Mesenchymal stem cell (in vitro differentiated cells and primary cell): ENCODE results near the gene DGKE.

Experiments
- DNase-seq: peaks from one replicate; pipeline ENCODE4 v3.0.0-alpha.2; 2013
- H2AFZ ChIP-seq: one replicate; pipeline ENCODE4 v1.6.1; 2013; ENCODE audit warnings: low read depth, mild to moderate bottlenecking, control low read depth, inconsistent platforms, low read length, moderate library complexity
- H2AK5ac ChIP-seq: 2 replicates; pipeline ENCODE4 v1.6.1; 2013; ENCODE audit warnings: low read length, moderate library complexity, mild to moderate bottlenecking, inconsistent platforms; ENCODE audit not compliant: severe bottlenecking
- H2BK120ac ChIP-seq: one replicate; pipeline ENCODE4 v1.6.1; 2013; ENCODE audit warnings: low read depth, mild to moderate bottlenecking, inconsistent platforms, low read length, moderate library complexity
- H2BK12ac ChIP-seq, 2 experiments: one replicate each; pipeline ENCODE4 v1.6.1; 2013; ENCODE audit warnings: inconsistent platforms in 2 of 2, low read length in 2 of 2, mild to moderate bottlenecking in 2 of 2, moderate library complexity in 2 of 2, control low read depth in 1 of 2
- H2BK15ac ChIP-seq: one replicate; pipeline ENCODE4 v1.6.1; 2013; ENCODE audit warnings: mild to moderate bottlenecking, low read depth, inconsistent platforms; ENCODE audit not compliant: poor library complexity, severe bottlenecking
- H2BK5ac ChIP-seq: 2 replicates; pipeline ENCODE4 v1.6.1; 2013; ENCODE audit warnings: low read depth, mild to moderate bottlenecking, low read length, control low read depth, inconsistent platforms; ENCODE audit not compliant: poor library complexity, severe bottlenecking
- H3K14ac ChIP-seq, 2 experiments: one replicate each; pipeline ENCODE4 v1.6.1; 2013; ENCODE audit warnings: inconsistent platforms in 2 of 2, low read length in 2 of 2, control low read depth in 1 of 2, mild to moderate bottlenecking in 1 of 2, moderate library complexity in 1 of 2
- H3K18ac ChIP-seq, 2 experiments: one replicate each; pipeline ENCODE4 v1.6.1; 2013; ENCODE audit warnings: inconsistent platforms in 2 of 2, low read length in 2 of 2, control low read depth in 1 of 2, low read depth in 1 of 2, mild to moderate bottlenecking in 1 of 2
- H3K23ac ChIP-seq, 2 experiments: one replicate each; pipeline ENCODE4 v1.6.1; 2013; ENCODE audit warnings: inconsistent platforms in 2 of 2, low read length in 2 of 2, mild to moderate bottlenecking in 2 of 2, moderate library complexity in 2 of 2, control low read depth in 1 of 2
- H3K27ac ChIP-seq: 2 replicates; pipeline ENCODE4 v1.5.1; 2013; ENCODE audit warnings: mild to moderate bottlenecking, moderate library complexity, low read length, control low read depth, inconsistent platforms; ENCODE audit not compliant: poor library complexity, severe bottlenecking
- H3K27me3 ChIP-seq, 2 experiments: 2 replicates each; pipeline versions ENCODE4 v1.6.1 to v1.7.0; 2013; ENCODE audit warnings: low read length in 2 of 2, mild to moderate bottlenecking in 2 of 2, moderate library complexity in 2 of 2, control low read depth in 1 of 2, inconsistent platforms in 1 of 2; ENCODE audit not compliant: control insufficient read depth in 1 of 2, insufficient read depth in 1 of 2
- H3K36me3 ChIP-seq, 2 experiments: 2 replicates each; pipeline versions ENCODE4 v1.6.1 to v1.7.0; 2013; ENCODE audit warnings: low read length in 2 of 2, control low read depth in 1 of 2, inconsistent platforms in 1 of 2, low read depth in 1 of 2, mild to moderate bottlenecking in 1 of 2; ENCODE audit not compliant: insufficient read depth in 2 of 2, control insufficient read depth in 1 of 2
- H3K4ac ChIP-seq, 2 experiments: one replicate each; pipeline ENCODE4 v1.6.1; 2013; ENCODE audit warnings: inconsistent platforms in 2 of 2, low read length in 2 of 2, mild to moderate bottlenecking in 2 of 2, moderate library complexity in 2 of 2, control low read depth in 1 of 2, low read depth in 1 of 2
- H3K4me1 ChIP-seq: 2 replicates; pipeline ENCODE4 v1.6.1; 2013; ENCODE audit warnings: low read depth, low read length, control low read depth; ENCODE audit not compliant: control insufficient read depth, insufficient read depth
- H3K4me2 ChIP-seq: 2 replicates; pipeline ENCODE4 v1.6.1; 2013; ENCODE audit warnings: low read length, mild to moderate bottlenecking, inconsistent platforms; ENCODE audit not compliant: poor library complexity, severe bottlenecking
- H3K4me3 ChIP-seq, 2 experiments: 2 replicates each; pipeline versions ENCODE4 v1.5.1 to v1.7.0; 2013; ENCODE audit warnings: low read length in 2 of 2, mild to moderate bottlenecking in 2 of 2, control low read depth in 1 of 2, low read depth in 1 of 2; ENCODE audit not compliant: insufficient read depth in 1 of 2
- H3K79me1 ChIP-seq: replicated peaks from 2 replicates; pipeline ENCODE4 v1.6.1; 2013; ENCODE audit warnings: mild to moderate bottlenecking, control low read depth, low read length, inconsistent platforms; ENCODE audit not compliant: poor library complexity, severe bottlenecking
- H3K9ac ChIP-seq: 2 replicates; pipeline ENCODE4 v1.7.0; 2013; ENCODE audit warnings: mild to moderate bottlenecking, low read length, moderate library complexity
- H3K9me3 ChIP-seq: 2 replicates; pipeline ENCODE4 v1.7.0; 2013; ENCODE audit warnings: mild to moderate bottlenecking, low read length; ENCODE audit not compliant: control insufficient read depth
- H4K8ac ChIP-seq: one replicate; pipeline ENCODE4 v1.6.1; 2013; ENCODE audit warnings: inconsistent platforms, mild to moderate bottlenecking, low read length, moderate library complexity
- H4K91ac ChIP-seq: one replicate; pipeline ENCODE4 v1.6.1; 2013; ENCODE audit warnings: mild to moderate bottlenecking, low read length, inconsistent platforms
- WGBS: methylation state at CpG from one replicate; pipeline ENCODE4 v1.1.7; 2013; ENCODE audit warnings: mixed read lengths; 5-methylcytosine and 5-hydroxymethylcytosine counted together

Gene DGKE

GRCh38 chr17:56913867-56914580, 80.1 kb downstream of the DGKE start, which contains the start of gene TRIM25:
Gene TRIM25 (minus strand): TSS chr17:56914049. CDS start chr17:56913988, 61 bp downstream.
- Histone ChIP-seq H2BK120ac (peak within 1 kb of the TSS; percentile 45), H3K9ac (peak within 1 kb of the TSS; percentile 98), H2BK12ac (peak within 1 kb of the TSS; percentile 14 to 94), H3K9me3 (peaks cover 7% of the 10 kb centered on the region), H2AFZ (peak within 1 kb of the TSS; percentile 85), H3K18ac (peak within 1 kb of the TSS; percentile 63 to 95), H3K79me1 (peaks cover 28% of the 10 kb centered on the region), H3K4me2 (peak within 1 kb of the TSS; percentile 83), H4K91ac (peak within 1 kb of the TSS; percentile 76), H2BK5ac (peak within 1 kb of the TSS; percentile 66), H3K23ac (peak within 1 kb of the TSS in 1 of 2 experiments; percentile 96), H3K27ac (peak within 1 kb of the TSS; percentile 72), H4K8ac (peak within 1 kb of the TSS; percentile 62), H3K36me3 (peaks cover 3 to 7% of the 10 kb centered on the region in 2 experiments), H3K4ac (peak within 1 kb of the TSS; percentile 76 to 78), H3K4me1 (peaks cover 17% of the 10 kb centered on the region), H3K4me3 (peak within 1 kb of the TSS; percentile 73 to 87), H3K27me3 (no peaks in the 10 kb centered on the region), H2AK5ac (no peak within 1 kb of the TSS), H3K14ac (peak within 1 kb of the TSS in 1 of 2 experiments; percentile 98), H2BK15ac (peak within 1 kb of the TSS; percentile 91)
- under 1% methylated on average over 58 of the region's 58 CpGs for WGBS
- peak; percentile 93 for DNase-seq

GRCh38 chr17:56914581-56915273, 80.8 kb downstream of the DGKE start:
- Histone ChIP-seq H3K14ac (no peak overlapping the region), H4K8ac (no peak overlapping the region), H2BK12ac (no peak overlapping the region), H3K27ac (peak overlapping the region; percentile 72), H3K4me1 (peaks cover 17% of the 10 kb centered on the region), H3K4me3 (peak overlapping the region in 1 of 2 experiments; percentile 87), H3K27me3 (no peaks in the 10 kb centered on the region), H4K91ac (no peak overlapping the region), H3K4ac (no peak overlapping the region), H3K4me2 (peak overlapping the region; percentile 83), H3K79me1 (peaks cover 28% of the 10 kb centered on the region), H3K23ac (no peak overlapping the region), H3K36me3 (peaks cover 3 to 5% of the 10 kb centered on the region in 2 experiments), H2BK120ac (no peak overlapping the region), H2BK5ac (no peak overlapping the region), H3K18ac (no peak overlapping the region), H2AFZ (no peak overlapping the region), H3K9me3 (peaks cover 7% of the 10 kb centered on the region), H3K9ac (peak overlapping the region; percentile 98), H2AK5ac (no peak overlapping the region), H2BK15ac (no peak overlapping the region)
- DNase-seq: no peak
- WGBS: 15% methylated on average over 8 of the region's 14 CpGs

GRCh38 chr17:56917559-56918296, 83.8 kb downstream of the DGKE start:
- Histone ChIP-seq H3K27ac (no peak overlapping the region), H3K4me1 (peaks cover 11% of the 10 kb centered on the region), H2BK5ac (no peak overlapping the region), H4K8ac (no peak overlapping the region), H2BK120ac (no peak overlapping the region), H3K36me3 (no peaks in the 10 kb centered on the region), H3K23ac (no peak overlapping the region), H3K79me1 (peaks cover 9% of the 10 kb centered on the region), H2AFZ (no peak overlapping the region), H2AK5ac (no peak overlapping the region), H3K18ac (no peak overlapping the region), H3K4me3 (no peak overlapping the region), H2BK15ac (no peak overlapping the region), H3K9ac (peak overlapping the region; percentile 62), H3K27me3 (no peaks in the 10 kb centered on the region), H3K9me3 (peaks cover 7% of the 10 kb centered on the region), H3K14ac (no peak overlapping the region), H3K4me2 (no peak overlapping the region), H3K4ac (no peak overlapping the region), H2BK12ac (no peak overlapping the region), H4K91ac (no peak overlapping the region)
- 90% methylated on average over 3 of the region's 4 CpGs for WGBS
- peak; percentile 29 for DNase-seq

- Histone ChIP-seq H3K27me3 (no peaks in the 10 kb centered on the region), H2AK5ac (no peak overlapping the region), H2BK12ac (no peak overlapping the region), H3K9ac (peak overlapping the region; percentile 62), H3K4me3 (no peak overlapping the region), H3K79me1 (peaks cover 1% of the 10 kb centered on the region), H3K36me3 (no peaks in the 10 kb centered on the region), H3K27ac (no peak overlapping the region), H3K14ac (no peak overlapping the region), H2BK120ac (no peak overlapping the region), H2AFZ (no peak overlapping the region), H2BK5ac (no peak overlapping the region), H3K18ac (no peak overlapping the region), H4K91ac (no peak overlapping the region), H3K4ac (no peak overlapping the region), H2BK15ac (no peak overlapping the region), H4K8ac (no peak overlapping the region), H3K9me3 (peaks cover 7% of the 10 kb centered on the region), H3K4me2 (no peak overlapping the region), H3K4me1 (peaks cover 3% of the 10 kb centered on the region), H3K23ac (no peak overlapping the region)
- peak; percentile 38 for DNase-seq
- WGBS: 98% methylated on average over 2 of the region's 3 CpGs
Measured at GRCh38 chr17:56918916-56919315, 85.0 kb downstream of the DGKE start.
